NCI-H2196 treated with DMSO at 0.1 percent for 48 hours (cell line): Measurements from ENCODE around the gene OSTN.

ENCODE experiments used
- DNase-seq: peaks from one replicate; lab custom pipeline; 2025; ENCODE audit not compliant: unreplicated experiment; lab: John Stamatoyannopoulos, UW

OSTN gene

GRCh38 chr3:191303596-191303995 lies 104.6 kb downstream of the OSTN start:
- no peak for DNase-seq

- no peak for DNase-seq
Observed at GRCh38 chr3:191306428-191306827, 107.4 kb downstream of the OSTN start.

DNA sequence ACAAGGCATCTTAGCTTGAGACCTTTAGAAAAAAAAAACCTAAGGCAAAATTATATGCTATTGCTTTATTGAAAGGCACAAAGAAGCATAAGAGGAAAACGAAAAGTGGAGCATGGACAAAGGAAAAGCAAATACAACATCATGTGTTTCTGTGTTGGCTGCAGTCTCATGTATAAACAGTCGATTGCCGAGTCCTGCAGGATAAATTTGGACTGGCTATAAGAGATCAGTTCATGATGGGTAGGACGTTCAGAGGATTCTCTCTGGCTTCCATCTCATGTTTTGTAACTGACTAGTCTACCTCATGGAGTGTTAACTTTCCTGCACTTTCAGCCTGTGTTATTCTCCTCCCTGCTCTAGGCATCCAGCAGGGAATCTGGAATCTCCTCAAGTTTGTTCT lies 108.3 kb downstream of the OSTN start:
- DNase-seq: no peak

- no peak for DNase-seq
Observed at GRCh38 chr3:191313296-191313695, 114.3 kb downstream of the OSTN start.

GRCh38 chr3:191314109-191314728 lies 115.2 kb downstream of the OSTN start:
- no peak for DNase-seq
